GM12864 (cell line): ENCODE measurements around the gene ATP6V0D1.

Experiments
- DNase-seq: peaks from one replicate; pipeline ENCODE4 v3.0.0-alpha.2; 2011; ENCODE audit warnings: low read depth
- H3K4me3 ChIP-seq: 2 replicates; pipeline ENCODE4 v1.5.1; 2011; ENCODE audit warnings: mild to moderate bottlenecking, low read depth, low read length, control low read depth
- TF ChIP-seq, protein P1 (sequence below): IDR thresholded peaks from 2 replicates; pipeline ENCODE4 v1.5.1; 2011; ENCODE audit warnings: low read depth, mild to moderate bottlenecking, moderate library complexity, low read length, control low read depth, inconsistent platforms; ENCODE audit errors: missing control alignments

ATP6V0D1 gene

DNA sequence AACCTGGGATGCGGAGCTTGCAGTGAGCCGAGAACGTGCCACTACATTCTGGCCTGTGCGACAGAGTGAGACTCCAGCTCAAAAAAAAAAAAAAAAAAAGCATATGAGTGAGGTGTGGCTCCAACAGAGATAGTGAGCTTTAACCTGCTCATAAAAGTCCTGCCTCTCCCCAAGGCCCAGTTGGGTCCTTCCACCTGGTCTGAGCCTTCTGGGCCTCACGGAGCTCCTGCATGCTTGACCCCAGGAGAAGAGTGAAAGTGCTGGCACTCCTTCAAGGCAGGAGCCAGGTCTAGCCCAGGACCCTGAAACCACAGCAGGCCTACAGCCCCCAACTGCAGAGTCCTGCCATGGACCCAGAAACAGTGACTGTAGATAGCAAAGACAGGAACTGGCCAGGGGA, 32.4 kb downstream of the ATP6V0D1 start:
- no peak overlapping the region for H3K4me3 ChIP-seq
- TF ChIP-seq, protein P1, sequence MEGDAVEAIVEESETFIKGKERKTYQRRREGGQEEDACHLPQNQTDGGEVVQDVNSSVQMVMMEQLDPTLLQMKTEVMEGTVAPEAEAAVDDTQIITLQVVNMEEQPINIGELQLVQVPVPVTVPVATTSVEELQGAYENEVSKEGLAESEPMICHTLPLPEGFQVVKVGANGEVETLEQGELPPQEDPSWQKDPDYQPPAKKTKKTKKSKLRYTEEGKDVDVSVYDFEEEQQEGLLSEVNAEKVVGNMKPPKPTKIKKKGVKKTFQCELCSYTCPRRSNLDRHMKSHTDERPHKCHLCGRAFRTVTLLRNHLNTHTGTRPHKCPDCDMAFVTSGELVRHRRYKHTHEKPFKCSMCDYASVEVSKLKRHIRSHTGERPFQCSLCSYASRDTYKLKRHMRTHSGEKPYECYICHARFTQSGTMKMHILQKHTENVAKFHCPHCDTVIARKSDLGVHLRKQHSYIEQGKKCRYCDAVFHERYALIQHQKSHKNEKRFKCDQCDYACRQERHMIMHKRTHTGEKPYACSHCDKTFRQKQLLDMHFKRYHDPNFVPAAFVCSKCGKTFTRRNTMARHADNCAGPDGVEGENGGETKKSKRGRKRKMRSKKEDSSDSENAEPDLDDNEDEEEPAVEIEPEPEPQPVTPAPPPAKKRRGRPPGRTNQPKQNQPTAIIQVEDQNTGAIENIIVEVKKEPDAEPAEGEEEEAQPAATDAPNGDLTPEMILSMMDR = no peak
- DNase-seq = no peak

DNA sequence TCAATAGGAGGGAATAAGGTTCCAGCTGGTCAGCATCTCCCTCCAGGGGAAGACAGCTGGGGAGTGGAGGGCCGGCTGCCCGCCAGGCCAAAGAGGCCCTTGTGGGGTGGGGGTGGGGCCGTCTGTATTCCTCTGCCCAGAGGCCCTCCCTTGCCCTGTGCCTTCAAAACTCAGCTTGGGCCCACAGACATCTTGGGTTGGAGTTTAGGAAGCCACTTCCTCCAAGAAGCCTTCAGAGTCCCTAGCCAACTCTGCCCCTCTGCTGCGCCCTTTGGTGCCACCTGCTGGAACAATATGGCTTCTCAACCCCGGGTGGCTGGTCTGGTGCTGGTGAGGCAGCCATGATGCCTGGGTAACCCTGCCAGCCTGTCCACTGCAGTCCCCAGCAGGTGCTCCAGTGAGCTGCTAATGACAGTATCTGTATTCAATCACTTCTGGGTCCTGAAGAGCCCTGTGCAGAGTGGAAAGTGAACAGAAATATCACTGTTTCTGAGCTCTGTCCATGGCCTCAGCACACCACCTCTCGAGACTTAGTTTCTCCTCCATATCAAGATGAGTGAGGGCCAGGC, 33.4 kb downstream of the ATP6V0D1 start:
- TF ChIP-seq, protein P1 = peak; percentile 82
- H3K4me3 ChIP-seq = no peak overlapping the region
- peak; percentile 16 for DNase-seq

DNA sequence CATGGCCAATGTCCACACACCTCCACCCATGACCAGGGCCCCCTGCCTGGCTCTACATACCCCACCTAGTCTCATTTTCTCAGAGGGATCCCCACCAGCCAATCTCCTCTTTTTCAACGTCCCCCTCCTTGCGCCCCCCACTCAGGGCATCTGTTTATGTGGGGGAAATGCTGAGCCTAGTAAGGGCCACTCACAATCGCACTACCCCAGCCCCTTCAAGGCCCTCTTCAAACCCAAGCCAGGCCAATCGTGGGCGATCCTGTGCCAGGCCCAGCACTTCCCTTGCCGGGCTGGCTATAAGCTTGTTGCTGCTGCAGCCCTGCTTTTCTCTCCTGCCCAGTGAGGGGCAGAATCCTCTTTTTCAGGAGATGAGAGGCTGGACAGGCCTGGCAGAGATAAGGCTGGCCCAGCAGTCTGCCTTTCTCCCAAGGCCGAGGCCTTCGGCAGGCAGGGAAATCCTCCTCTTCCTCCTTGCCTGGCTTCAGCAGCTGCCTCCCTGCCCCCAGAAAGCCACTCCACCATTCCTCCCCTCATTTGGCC, 33.9 kb downstream of the ATP6V0D1 start:
- DNase-seq = no peak
- no peak overlapping the region for H3K4me3 ChIP-seq
- TF ChIP-seq, protein P1 = no peak

DNA sequence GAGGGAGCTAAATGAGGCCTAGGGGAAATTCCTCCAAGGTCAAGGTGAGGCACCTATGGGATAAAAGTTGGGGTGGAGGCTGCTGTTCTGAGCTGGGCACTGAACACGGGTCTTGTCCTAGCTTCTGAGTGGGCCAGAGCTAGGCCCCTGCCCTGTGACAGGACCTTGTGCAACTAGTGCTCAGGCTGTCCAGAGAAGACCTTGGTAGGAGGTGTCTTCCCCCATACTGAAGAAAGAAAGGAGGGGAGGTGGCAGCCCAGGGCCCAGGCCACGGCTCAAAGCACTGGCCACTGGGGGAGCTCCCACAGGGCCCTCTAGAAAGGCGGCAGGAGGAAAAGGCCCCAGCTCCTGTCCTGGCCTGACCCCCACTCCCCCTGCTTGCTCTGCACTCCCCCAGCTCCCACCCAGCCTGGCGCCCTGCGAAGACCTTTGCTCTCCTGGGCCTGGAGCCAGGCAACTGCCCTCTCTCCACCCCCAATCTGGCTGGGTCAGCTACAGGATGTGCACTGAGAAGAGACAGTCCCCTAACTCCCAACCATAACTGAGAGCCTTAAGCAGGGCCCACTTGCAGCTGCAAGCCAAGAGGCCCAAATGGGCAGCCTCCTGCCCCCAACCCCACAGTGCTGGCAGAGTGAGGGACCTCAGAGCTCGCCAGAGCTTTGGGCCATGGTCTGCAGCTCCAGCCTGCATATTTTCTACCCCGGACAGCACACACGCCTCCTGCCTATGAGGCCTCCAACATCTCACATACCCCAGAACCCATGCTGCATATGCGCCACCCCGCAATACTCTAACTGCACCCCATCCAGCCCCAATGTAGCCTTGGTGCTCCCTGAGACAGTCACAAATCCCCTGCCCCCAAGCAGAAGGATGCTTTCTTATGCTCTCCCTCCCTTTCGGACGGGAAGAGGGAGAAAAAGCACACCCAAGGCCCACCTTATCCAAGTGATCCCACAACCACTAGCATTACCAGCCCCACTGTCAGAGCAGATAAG, 34.7 kb downstream of the ATP6V0D1 start:
- TF ChIP-seq, protein P1 = no peak
- DNase-seq = no peak
- no peak overlapping the region for H3K4me3 ChIP-seq

DNA sequence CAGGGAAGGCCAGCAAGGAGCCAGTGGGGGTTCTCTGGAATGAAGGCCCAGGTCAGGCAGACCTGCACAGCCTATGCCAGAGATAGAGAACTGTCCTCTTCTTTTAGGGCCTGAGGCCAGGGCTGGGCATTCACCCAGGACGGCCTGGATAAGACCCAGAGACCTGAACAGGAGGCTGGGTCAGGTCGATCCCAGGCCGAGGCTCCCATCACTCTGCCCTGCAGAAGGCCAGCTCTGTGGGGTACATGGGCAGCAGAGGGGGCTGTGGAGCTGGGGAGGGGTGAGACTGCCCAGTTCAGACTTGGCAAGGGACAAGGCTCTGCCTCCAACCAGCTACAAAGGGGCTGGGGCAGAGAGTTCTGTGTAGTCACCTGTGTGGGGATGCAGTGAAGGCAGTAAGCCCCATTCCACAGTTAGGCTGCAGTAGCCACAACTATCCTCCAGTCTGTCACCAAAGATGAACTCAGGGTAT, 35.5 kb downstream of the ATP6V0D1 start:
- DNase-seq = no peak
- TF ChIP-seq, protein P1 = no peak
- no peak overlapping the region for H3K4me3 ChIP-seq

DNA sequence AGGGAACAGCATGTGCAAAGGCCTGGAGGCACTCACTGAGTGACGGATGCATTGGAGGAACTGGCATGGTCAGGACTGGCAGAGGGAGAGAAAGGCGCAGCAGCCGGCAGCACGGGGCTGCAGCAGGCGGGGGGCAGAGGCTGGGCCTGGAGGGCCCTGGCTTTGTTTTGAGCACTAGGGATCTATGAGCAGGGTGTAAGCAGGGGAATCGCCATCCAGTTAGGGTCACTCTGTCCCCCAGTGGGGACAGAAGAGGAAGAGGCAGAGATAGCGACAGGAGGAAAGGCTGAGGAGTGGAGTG, 35.9 kb downstream of the ATP6V0D1 start:
- DNase-seq = no peak
- H3K4me3 ChIP-seq = no peak overlapping the region
- TF ChIP-seq, protein P1 = no peak
